ENCODE data around the gene PGBD5. TPM values are rescaled to one million over a fixed set of nuclear protein-coding genes. Genes with fewer than 3 reads are reported as not detected.
A peak's percentile ranks its signal among the peaks of the same experiment; 100 is the strongest.

The PGBD5 gene
- total RNA-seq, 2 donors from 2014 or later = 0.14 to 0.63 TPM

- Histone ChIP-seq H3K27me3 (replicated peaks; ENCODE audit: insufficient read depth) (no peaks in the 10 kb centered on the region), H3K27ac (peak overlapping the region; percentile 76 to 89), H3K36me3 (peaks cover 1% of the 10 kb centered on the region), H3K9me3 (no peaks in the 10 kb centered on the region), H3K4me1 (ENCODE audit: control insufficient read depth in 1 of 2, low read depth in 2 of 2) (peaks cover 21 to 73% of the 10 kb centered on the region in 2 donors), H3K4me3 (peak overlapping the region; percentile 30)
- TF ChIP-seq CTCF (IDR thresholded peaks at IDR 0.05) = no peak
- DNase-seq (ENCODE audit: low spot score) (no peak), ATAC-seq (ENCODE audit: insufficient number of reproducible peaks, low FRiP score, low read depth) (peak; percentile 52)
Observed at GRCh38 chr1:230270559-230271281, 155.4 kb downstream of the PGBD5 start.

- no peaks in the 10 kb centered on the region for H3K27me3 ChIP-seq (replicated peaks; ENCODE audit: insufficient read depth)
- ATAC-seq (ENCODE audit: insufficient number of reproducible peaks, low FRiP score, low read depth) (no peak), DNase-seq (ENCODE audit: low spot score) (no peak)
- H3K36me3 ChIP-seq = peaks cover 7% of the 10 kb centered on the region
- no peak for TF ChIP-seq CTCF (IDR thresholded peaks at IDR 0.05)
- H3K27ac ChIP-seq = peak overlapping the region; percentile 76 to 89
- peaks cover 21 to 76% of the 10 kb centered on the region in 2 donors for H3K4me1 ChIP-seq (ENCODE audit: control insufficient read depth in 1 of 2, low read depth in 2 of 2)
- no peaks in the 10 kb centered on the region for H3K9me3 ChIP-seq
- peak overlapping the region; percentile 30 for H3K4me3 ChIP-seq
Observed at GRCh38 chr1:230270185-230270558, 156.0 kb downstream of the PGBD5 start.

GRCh38 chr1:230268371-230269170 is 157.6 kb downstream of the PGBD5 start:
- TF ChIP-seq CTCF (IDR thresholded peaks at IDR 0.05) = peak; percentile 46
- H3K4me3 ChIP-seq = no peak overlapping the region
- H3K27ac ChIP-seq = peak overlapping the region; percentile 45 to 89
- no peaks in the 10 kb centered on the region for H3K27me3 ChIP-seq (replicated peaks; ENCODE audit: insufficient read depth)
- peaks cover 14 to 65% of the 10 kb centered on the region in 2 donors for H3K4me1 ChIP-seq (ENCODE audit: control insufficient read depth in 1 of 2, low read depth in 2 of 2)
- H3K36me3 ChIP-seq = peaks cover 20% of the 10 kb centered on the region
- H3K9me3 ChIP-seq = no peaks in the 10 kb centered on the region
- ATAC-seq (ENCODE audit: insufficient number of reproducible peaks, low FRiP score, low read depth) (peak; percentile 61), DNase-seq (ENCODE audit: low spot score) (no peak)

- Histone ChIP-seq H3K36me3 (peaks cover 31% of the 10 kb centered on the region), H3K4me1 (ENCODE audit: control insufficient read depth in 1 of 2, low read depth in 2 of 2) (peaks cover 14 to 72% of the 10 kb centered on the region in 2 donors), H3K27ac (peak overlapping the region; percentile 56 to 60), H3K9me3 (no peaks in the 10 kb centered on the region), H3K27me3 (replicated peaks; ENCODE audit: insufficient read depth) (no peaks in the 10 kb centered on the region), H3K4me3 (no peak overlapping the region)
- DNase-seq (ENCODE audit: low spot score) (no peak), ATAC-seq (ENCODE audit: insufficient number of reproducible peaks, low FRiP score, low read depth) (no peak)
- no peak for TF ChIP-seq CTCF (IDR thresholded peaks at IDR 0.05)
Observed at GRCh38 chr1:230267338-230268065, 158.6 kb downstream of the PGBD5 start.

GRCh38 chr1:230266456-230266855 is 159.7 kb downstream of the PGBD5 start:
- Histone ChIP-seq H3K27ac (peak overlapping the region; percentile 56 to 60), H3K9me3 (no peaks in the 10 kb centered on the region), H3K4me1 (ENCODE audit: control insufficient read depth in 1 of 2, low read depth in 2 of 2) (peaks cover 14 to 76% of the 10 kb centered on the region in 2 donors), H3K4me3 (no peak overlapping the region), H3K27me3 (replicated peaks; ENCODE audit: insufficient read depth) (no peaks in the 10 kb centered on the region), H3K36me3 (peaks cover 32% of the 10 kb centered on the region)
- TF ChIP-seq CTCF (IDR thresholded peaks at IDR 0.05) = no peak
- no peak for ATAC-seq (ENCODE audit: insufficient number of reproducible peaks, low FRiP score, low read depth)
- DNase-seq (ENCODE audit: low spot score) = no peak
